HG03196 (cell line): ENCODE data around the gene PREX1.
"Not testable (repeated sequence)": the region's sequence is repeated elsewhere in the genome, so short reads cannot be mapped to it uniquely, and the experiment has no call there.

Experiments
- ATAC-seq: cut with Tn5 transposase; IDR thresholded peaks from one replicate; pipeline ENCODE4 v1.9.1; 2021; ENCODE audit not compliant: unreplicated experiment

Gene PREX1

DNA sequence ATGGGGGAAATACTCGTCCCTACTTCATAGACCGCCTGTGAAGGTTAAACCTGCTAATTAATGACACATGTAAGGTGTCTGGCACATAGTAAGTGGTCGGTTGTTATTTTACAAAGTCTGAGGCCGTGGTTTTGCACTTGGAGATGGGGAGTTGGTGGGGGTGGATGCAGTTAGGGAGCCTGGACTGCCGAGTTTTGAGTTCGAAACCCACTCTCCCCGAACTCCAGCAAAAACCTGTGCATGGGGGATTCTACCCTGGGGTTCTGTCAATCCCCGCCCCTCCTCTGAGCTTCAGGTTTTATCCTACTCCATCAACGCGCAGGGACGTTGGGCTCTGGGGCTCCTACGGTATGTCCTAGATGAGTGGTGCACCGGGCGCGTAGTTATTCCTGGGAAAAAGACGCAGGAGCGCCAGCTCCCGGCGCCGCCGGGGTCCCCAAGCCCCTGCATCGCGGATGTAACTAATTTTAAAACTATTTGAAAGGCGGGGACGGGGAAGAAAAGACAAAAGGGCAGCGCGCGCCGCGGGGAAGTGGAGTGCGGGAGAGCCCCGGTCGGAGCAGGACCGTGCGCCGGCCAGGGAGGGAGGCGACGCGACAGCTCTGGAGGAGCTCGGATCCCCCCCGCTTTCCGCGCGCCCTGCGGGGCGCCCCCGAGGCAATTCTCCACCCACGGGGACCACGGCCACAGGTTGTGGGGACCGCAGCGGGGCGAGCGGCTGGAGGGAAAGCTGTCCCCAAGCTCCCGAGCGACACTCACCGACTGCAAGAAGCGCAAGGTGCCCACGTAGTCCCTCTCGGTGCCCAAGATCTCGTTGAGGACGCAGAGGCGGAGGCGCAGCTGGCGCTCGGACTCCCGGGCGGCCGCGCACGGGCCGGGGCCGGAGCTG is 672 bp downstream of the PREX1 start:
- ATAC-seq, result peak; percentile 6

DNA sequence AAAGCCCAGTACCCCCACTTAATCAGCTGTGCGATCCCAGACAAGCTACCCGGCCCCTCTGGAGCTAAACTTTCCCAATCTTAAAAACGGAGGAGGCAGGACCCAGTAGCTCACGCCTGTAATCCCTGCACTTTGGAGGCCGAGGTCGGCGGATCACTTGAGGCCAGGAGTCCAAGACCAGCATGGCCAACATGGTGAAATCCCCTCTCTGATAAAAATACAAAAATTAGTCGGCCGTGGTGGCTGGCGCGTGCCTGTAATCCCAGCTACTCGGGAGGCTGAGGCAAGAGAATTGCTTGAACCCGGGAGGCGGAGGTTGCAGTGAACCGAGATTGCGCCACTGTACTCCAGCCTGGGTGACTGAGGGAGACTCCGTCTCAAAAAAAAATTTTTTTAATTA is 1.3 kb downstream of the PREX1 start:
- not testable (repeated sequence) for ATAC-seq

DNA sequence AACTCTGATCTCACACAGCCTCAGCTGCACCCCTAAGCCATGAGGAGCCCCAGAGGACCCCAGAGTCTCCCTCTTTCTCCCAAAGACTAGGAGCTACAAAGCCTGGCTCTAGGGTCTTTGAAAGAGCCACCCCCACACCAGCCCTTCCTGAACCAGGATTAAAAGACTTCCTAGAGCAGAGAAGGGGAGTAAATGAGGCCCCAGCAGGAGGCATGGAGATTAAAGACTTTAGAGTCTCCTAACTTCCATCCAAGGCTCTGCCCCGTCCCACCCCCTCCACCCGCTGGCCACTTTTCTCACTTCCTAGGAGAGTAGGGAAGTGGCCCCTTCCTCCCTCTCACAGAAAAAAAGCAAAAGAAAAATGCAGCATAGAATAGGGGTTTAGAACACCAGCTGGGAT is 1.7 kb downstream of the PREX1 start:
- ATAC-seq, result no peak

DNA sequence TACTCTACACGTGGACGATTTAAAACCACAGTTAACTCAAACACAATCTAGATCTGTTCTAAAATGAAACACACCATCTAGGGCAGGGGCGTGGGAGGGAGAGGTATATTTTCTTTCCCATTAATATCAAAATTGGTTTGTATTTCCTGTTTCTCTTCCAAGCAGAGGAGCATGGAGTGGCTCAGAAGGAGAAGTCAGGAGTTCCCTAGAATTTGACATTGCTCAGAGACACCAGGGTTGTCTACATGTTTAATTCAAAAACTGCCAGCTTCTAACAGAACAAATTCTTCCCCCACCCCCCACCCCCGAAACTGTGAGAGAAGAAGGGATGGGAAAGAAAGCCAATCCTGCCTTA is 2.3 kb downstream of the PREX1 start:
- ATAC-seq, result no peak

DNA sequence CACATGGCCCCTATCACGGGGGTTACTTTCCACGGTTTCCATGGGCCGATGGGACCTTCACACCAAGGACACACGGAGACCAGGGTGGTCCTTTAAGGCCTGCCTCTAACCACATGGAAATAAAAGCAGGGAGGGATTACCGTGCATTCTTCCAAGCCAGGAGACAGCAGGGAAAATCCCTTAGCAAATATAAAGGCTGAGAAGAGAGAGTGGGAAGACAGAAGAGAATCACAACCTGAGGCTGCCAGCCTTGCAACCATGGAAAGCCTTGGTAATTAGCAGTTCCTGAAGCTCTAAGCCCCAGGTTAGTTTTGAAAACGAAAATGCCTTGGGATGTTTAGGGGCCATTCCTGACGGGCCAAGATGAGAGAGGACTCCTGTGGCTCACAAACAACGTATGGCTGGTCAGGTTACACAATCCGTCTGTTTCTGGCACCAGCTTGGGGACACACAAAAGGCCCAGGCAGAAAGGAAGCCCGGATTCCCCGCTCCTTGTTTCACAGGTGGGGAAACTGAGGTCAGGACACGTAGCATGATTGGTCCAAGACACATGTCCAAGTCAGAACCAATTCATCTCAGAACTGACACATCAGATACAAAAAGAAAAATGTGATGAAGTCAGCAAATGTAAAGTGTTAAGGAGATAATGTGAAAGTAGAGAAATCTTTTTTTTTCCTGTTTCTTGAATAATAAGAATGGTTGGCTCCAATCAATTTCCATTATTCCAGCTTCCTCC is 2.8 kb downstream of the PREX1 start:
- no peak for ATAC-seq

DNA sequence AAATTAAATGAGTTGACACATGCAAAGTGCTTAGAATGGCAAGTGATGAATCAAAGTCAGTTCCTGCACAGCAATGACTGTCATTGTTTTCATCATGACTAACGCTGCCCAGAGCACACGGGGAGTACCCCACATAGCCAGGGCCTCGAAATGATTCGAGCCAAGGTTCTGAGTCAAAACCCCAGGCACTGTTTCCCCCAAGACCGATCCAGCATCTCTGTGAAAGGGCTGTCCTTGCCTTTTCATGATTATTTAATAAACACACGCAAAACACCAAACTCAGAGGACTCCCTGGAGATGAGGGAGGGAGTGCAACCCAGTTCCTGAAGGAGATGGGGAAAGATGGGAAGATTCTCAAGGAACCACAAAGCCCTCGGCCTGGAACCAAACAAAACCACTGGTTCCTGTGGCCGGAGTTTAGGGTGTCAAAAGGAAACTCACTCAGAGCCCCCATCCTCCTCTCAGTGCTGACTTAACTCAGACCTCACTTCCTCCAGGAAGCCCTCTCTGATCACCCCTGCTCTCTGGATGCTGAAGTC is 3.8 kb downstream of the PREX1 start:
- no peak for ATAC-seq

DNA sequence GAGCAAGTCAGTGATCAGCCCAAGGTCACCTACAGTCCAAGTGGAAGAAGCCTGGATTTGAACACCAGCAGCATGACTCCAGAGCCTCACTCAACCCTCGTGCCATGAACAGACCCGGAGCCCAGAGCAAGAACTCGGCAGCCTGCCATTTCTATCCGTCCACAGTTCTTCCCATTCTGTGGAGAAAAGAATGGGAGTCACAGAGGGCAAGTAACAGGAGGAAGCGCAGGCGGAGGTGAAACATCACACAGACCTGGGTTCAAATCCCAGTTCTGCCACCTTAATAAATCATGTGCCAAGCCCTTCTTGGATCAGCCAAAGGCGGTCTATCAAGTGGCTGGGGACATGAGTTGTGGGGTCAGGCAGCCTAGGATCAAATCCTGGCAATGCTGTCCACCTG is 4.3 kb downstream of the PREX1 start:
- ATAC-seq, result no peak

DNA sequence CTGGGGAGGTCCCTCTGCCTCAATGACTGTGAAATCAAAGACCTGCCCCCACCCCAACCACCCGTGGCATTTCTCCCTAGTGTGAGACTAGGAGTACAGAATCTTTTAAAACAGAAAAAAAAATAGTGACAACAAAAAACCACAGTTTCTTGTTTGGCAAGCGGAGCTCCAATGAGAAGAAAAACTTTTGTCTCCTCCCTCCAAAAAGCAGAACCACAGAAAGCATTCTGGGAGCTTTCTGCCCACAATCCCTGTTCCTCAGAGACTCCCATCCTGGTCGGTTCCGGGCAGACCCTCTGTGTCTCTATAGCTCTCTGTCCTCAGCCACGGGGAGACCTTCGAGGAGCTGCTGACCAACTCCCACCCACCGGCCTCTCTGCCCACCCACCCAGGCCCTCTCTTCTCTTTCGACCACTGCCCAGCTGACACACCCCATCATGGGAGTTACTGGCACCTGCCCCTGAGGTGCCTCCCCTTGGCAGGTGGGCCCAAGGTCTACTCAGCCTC is 4.9 kb downstream of the PREX1 start:
- no peak for ATAC-seq

DNA sequence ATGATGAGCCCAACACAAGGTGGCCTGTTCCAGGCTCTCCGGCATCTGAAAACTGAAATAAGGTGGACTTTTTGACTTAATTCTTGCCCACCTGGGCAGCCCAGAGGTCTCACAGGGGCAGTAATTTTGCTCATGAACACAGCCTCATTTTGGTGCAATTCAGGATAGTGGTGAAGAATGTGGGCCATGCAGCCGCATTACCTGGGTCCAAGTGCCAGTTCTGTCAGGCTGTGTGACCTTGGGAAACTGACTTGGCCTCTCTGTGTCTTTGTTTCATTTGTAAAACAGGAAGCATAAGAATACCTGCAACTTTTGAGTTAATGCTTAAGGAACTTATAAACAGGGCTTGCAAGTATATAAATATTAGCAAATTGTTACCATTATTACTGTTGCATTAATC is 5.6 kb downstream of the PREX1 start:
- ATAC-seq, result no peak

DNA sequence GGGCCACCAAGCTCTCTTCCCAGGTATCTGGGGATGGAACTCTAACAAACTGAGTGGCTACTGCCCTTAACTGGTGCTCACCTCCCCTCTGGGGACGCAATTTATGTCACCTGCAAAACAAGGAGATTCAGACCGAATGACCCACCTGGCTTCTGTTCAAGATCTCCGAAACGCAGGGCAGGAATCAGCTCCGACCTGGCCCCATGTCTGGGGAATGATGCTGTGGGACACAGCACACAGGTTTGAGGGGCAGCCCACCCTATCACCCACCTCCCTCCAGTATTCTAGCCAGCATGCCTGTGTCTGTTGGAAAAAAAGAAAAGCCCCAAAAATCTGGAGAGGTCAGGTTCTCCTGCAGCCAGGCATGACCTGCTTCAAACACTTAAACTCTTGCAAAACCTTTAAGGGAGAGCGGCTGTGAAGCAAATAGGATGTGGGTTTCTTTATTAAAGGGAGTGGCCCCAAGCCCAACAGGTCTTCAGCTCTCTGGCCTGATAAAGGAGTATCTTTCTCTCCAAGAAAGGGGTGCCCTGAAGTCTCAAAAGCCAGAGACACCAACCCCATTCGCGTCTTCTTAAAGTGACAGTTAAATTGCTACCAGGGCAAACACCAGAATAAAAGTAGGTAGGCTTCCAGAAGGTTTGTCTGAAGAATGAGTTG is 6.4 kb downstream of the PREX1 start:
- ATAC-seq, result no peak

DNA sequence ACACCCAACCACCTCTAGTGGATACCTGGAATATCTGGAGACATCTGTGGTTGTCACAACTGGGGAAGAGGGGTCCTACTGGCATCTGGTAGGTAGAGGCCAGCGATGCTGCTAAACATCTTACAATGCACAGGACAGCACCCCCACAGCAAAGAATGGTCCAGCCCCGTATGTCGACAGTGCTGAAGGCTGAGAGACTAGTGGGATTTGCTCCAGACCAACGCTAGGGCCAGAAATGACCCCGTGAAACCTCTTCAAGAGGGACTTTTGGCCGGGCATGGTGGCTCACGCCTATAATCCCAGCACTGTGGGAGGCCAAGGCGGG is 7.2 kb downstream of the PREX1 start:
- ATAC-seq, result no peak

DNA sequence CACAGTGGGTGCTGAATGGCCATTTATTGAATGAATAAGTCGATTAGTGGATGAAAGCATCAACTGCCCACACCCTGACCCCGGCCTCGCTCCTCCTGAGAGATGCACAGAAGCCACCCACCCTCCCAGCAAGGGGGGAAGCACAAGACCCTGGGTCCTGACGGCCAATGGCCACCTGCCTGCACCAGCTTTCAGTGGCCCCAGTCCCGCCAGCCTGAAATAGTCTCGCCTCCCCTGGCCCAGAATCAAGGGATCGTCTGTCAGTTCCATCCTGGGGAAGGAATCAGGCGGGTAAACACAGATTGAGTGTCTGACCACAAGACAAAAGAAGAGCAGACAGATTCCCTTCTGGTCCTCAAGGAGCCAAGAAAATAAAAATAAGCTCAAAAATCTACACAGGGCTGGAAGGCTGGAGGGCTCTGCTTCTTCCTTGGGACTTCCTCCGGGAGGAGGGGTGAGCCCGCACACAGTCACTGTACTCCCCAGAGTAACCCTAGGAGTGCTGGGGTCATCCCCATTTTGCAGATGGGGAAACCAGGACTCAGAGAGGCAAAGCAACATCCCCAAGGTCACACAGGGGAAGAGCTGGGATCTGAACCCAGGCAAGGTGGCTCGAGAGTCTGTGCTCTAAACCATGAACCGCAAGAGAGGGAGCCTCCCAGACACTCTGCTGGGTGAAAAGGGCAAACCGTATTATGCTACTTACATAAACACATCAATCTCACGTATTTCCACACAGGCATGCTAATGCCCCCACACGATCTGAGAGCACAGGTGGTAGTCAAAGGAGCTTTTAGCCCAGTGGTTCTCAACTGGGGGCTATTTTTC is 7.8 kb downstream of the PREX1 start:
- no peak for ATAC-seq

DNA sequence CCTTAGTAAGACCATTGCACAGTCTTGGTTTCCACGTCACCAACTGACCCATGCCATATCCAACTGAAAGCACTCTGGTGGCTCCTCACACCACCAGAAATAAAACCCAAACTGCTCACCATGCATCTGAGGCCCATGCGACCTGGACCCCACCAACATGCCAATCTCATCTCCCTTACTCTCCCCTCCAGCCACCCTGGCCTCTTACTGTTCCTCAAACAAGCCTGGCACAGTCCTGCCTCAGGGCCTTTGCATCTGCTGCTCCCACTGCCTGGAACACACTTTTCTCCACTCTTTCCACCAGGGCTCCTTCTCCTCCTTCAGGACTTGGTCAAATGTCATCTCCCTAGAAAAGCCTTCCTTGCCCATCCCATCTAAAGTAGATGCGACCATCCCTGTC is 8.7 kb downstream of the PREX1 start:
- peak; percentile 5 for ATAC-seq

DNA sequence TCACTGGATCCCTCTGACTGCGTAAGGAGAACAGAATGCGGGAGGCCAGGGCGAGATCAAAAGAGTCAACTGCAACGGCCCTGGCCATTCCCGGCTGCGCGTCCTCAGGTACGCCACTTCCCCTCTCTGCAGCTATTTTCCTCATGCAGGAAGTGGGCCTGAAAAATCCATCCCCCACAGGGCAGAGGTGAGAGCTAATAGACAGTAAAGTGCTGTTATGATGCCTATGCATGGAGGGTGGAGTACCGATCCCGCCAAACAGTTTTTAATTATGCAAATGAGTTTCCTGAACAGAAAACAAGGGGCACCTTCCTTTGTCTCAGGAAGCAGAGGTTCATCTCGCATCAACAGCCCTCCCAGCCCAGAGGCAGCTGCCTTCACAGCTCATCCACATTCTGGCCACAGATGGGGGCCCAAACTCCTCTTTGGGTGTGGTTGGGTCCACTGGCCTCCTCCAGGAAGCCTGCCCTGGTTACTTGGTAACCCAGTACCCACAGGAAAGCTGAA is 9.3 kb downstream of the PREX1 start:
- peak; percentile 36 for ATAC-seq

DNA sequence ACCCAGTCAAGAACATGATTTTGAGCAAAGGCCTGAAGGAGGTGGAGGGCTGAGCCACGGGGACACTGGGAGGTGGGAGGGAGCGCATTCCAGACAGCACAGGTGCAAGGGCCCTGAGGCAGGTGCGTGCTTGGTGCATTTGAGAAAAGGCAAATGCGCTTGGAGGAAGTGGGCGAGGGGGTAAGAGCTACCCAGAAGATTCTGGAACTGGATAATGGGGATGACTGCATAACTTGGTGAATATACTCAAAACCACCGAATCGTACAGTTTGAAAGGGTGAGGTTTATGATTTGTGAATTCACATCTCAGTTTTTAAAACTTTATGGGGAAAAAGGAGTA is 9.8 kb downstream of the PREX1 start:
- no peak for ATAC-seq

DNA sequence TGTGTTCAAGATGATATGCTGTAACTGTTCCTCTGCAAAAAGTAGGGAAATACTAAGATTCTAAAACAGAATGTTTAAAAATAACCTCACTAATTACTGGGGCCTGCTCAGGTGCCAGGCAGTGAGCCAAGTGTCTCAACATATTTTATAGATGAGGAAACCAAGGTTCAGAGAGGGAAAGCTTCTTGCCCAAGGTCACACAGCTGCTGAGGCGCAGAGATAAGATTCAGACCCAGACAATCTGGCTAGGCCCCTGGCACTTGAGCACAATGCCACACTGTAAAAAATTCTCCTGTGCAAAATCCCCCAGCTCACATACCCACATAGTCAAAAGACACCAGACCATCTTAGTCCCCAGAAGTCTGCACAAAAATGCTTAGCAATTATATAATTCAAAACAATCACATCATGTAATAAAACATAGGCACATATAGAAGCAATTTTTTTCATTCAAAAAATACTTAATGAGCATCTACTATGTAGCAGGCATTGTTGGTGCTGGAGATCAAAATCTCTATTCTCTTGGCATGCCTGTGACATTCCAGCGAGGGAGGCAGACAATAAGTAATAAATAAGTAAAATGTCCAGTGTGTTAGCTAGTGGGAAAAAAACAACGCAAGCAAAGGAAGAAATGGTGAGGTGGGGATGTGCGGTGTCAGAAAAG is 10.3 kb downstream of the PREX1 start:
- ATAC-seq, result no peak

DNA sequence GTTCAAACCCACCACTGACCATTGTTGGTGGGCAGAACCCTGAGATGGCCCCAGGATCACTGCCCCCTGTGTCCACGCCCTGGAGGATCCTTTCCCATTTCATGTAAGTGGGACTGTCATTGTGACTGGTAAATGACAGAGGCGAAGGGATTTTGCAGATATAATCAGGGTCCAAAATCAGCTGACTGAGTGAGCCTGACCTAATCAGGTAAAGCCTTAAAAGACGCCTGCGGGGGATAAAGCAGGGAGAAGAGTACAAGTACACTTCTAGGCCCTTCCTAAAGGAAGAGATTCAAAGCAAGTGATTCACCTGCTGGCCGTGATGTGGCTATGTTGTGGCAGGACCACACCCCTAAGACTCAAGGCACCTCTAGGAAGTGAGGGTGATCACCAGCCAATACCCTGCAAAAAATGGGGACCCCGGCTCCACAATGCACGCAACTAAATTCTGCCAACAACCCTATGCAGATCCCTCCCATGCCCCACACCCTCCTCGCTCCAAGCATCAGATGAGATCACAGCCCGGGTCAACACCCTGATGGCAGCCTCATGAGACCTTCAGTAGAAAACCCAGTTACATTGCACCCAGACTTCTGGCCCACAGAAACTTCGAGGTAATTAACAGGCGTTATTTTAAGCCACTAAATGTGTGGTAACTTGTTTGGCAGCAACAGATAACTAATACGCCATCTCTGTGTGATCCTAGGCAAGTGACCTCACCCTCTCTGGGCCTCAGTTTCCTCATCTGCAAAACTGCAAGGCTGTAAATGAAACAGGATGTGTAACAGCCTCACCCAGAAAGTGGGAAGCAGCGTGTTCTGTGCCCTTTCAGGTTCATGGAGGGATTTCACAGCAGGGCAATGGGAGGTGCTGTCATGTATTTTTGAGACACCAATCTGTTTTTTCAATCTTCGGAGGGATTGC is 11.3 kb downstream of the PREX1 start:
- no peak for ATAC-seq

DNA sequence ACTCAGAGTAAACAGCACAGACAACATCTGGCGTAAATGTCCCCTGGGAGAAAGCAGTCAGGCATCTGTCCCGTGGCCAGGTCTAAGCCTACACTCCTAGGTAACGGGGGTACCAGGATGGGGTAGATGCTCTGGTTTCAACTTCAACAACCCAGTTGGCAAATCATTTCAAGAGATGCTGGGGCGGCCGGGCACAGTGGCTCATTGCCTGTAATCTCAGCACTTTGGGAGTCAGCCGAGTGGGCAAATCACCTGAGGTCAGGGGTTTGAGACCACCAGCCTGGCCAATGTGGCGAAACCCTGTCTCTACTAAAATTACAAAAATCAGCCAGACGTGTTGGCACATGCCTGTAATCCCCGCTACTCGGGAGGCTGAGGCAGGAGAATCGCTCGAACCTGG is 12.3 kb downstream of the PREX1 start:
- no peak for ATAC-seq

DNA sequence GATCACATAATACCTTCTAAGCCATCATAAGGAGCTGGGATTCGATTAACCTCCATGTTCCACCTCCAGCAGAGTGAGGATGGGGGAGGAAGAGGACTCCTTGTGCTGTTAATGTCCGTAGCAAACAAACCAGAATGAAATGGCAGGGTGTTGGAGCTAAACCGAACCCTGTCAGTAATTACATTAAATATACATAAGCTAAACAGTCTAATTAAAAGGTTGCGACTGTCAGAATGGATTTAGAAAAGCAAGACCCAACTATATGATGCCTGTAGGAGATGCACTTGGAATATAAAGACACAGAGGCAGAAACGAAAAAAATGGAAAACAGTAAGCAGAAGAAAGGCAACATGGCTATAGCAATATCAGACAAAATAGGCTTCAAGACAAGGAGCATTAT is 13.2 kb downstream of the PREX1 start:
- no peak for ATAC-seq
